Muscle of arm (tissue), 14 donors: ENCODE measurements around the gene CAPN7. TPM values are rescaled to one million over a fixed set of nuclear protein-coding genes. Genes with fewer than 3 reads are reported as not detected.
"Not testable (repeated sequence)": the region's sequence is repeated elsewhere in the genome, so short reads cannot be mapped to it uniquely, and the experiment has no call there.

Experiments
- DNase-seq: peaks from one replicate; pipeline ENCODE4 v3.0.0-alpha.2; 2013
- long read RNA-seq, 11 donors: transcript quantifications; one replicate each; lab custom pipeline, GENCODE V29; 2026
- polyA plus RNA-seq, 12 donors: library from polyadenylated mRNA; unstranded; fragments of 120-200 nt; gene quantifications; one replicate each; pipeline ENCODE4 v1.2.1, GENCODE V29; 2013; ENCODE audit not compliant: insufficient read length in 12 of 12

The CAPN7 gene
- polyA plus RNA-seq = 10 to 100 TPM in 11 of 12 donors, not detected in 1; 22.0 to 42.1 (median 30.9) TPM
- long read RNA-seq, donor 1, full-length matches to known transcripts = 7 of 34 reads
- long read RNA-seq, donor 1, partial matches to known transcripts = 27 of 34 reads
- long read RNA-seq, donor 1, other reads (novel, unspliced or antisense) = 0 of 34 reads
- long read RNA-seq, donor 2, full-length matches to known transcripts = 5 of 5 reads
- long read RNA-seq, donor 2, partial matches to known transcripts = 0 of 5 reads
- long read RNA-seq, donor 2, other reads (novel, unspliced or antisense) = 0 of 5 reads
- long read RNA-seq, donor 3 = 0 reads
- long read RNA-seq, donor 4, full-length matches to known transcripts = 6 of 6 reads
- long read RNA-seq, donor 4, partial matches to known transcripts = 0 of 6 reads
- long read RNA-seq, donor 4, other reads (novel, unspliced or antisense) = 0 of 6 reads
- long read RNA-seq, donor 5, full-length matches to known transcripts = 3 of 49 reads
- long read RNA-seq, donor 5, partial matches to known transcripts = 17 of 49 reads
- long read RNA-seq, donor 5, other reads (novel, unspliced or antisense) = 29 of 49 reads
- long read RNA-seq, donor 6, full-length matches to known transcripts = 1 of 8 reads
- long read RNA-seq, donor 6, partial matches to known transcripts = 7 of 8 reads
- long read RNA-seq, donor 6, other reads (novel, unspliced or antisense) = 0 of 8 reads
- long read RNA-seq, donor 7 = 0 reads
- long read RNA-seq, donor 8, full-length matches to known transcripts = 11 of 11 reads
- long read RNA-seq, donor 8, partial matches to known transcripts = 0 of 11 reads
- long read RNA-seq, donor 8, other reads (novel, unspliced or antisense) = 0 of 11 reads
- long read RNA-seq, donor 9 = 0 reads
- long read RNA-seq, donor 10, full-length matches to known transcripts = 3 of 3 reads
- long read RNA-seq, donor 10, partial matches to known transcripts = 0 of 3 reads
- long read RNA-seq, donor 10, other reads (novel, unspliced or antisense) = 0 of 3 reads
- long read RNA-seq, donor 11, full-length matches to known transcripts = 3 of 12 reads
- long read RNA-seq, donor 11, partial matches to known transcripts = 9 of 12 reads
- long read RNA-seq, donor 11, other reads (novel, unspliced or antisense) = 0 of 12 reads

DNA sequence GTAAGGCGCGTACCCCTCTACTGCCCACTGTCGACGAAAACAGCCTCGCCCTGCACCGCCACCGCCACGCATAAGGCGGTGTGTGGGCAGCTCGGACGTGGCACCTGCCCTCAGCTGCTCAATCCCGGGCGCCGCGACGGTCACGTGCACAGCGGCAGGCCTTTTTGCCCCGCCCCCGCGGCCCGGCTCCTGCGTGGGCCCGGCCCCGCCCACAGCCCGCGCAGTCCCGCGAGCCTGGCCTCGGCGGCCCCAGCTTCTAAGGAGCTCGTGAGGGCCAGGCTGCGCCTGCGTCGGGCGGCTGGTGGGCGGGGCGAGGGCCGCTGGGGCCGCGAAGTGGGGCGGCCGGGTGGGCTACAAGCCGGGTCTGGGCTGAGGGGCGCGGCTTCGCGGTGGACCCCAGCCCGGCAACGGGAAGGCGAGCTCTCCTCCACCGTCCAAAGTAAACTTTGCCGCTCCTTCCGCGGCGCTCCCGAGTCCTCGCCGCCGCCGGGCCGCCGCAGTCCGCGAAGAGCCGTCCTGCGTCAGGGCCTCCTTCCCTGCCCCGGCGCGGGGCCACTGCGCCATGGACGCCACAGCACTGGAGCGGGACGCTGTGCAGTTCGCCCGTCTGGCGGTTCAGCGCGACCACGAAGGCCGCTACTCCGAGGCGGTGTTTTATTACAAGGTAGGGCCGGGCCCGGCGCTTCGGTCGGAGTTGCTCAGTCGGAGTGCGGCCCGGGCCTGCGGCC lies at the start of gene CAPN7:
CAPN7 (plus strand) TSS at position 313 of the 728 bp plus-strand sequence; CDS start at position 563, 250 bp downstream.
- DNase-seq = peak; percentile 91

DNA sequence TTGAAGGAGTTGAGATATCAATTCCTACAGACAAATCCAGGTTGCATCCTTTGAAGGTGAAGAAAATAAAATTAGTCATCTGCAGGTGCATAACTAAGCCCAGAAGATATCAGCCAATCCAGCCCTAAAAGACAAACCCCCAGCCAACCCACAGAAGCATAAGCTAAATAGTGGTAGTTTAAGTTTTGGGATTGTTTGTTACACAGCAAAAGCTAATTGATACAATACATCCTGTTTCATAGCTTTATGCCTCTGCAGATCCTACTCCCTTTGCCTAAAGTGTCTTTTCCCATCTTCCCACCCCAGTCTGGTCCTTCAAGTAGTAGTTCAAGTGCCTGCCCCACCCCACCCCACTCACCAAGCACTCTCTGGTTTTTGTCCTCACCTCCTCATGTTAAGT lies 48.6 kb upstream of the CAPN7 start:
- DNase-seq = no peak

DNA sequence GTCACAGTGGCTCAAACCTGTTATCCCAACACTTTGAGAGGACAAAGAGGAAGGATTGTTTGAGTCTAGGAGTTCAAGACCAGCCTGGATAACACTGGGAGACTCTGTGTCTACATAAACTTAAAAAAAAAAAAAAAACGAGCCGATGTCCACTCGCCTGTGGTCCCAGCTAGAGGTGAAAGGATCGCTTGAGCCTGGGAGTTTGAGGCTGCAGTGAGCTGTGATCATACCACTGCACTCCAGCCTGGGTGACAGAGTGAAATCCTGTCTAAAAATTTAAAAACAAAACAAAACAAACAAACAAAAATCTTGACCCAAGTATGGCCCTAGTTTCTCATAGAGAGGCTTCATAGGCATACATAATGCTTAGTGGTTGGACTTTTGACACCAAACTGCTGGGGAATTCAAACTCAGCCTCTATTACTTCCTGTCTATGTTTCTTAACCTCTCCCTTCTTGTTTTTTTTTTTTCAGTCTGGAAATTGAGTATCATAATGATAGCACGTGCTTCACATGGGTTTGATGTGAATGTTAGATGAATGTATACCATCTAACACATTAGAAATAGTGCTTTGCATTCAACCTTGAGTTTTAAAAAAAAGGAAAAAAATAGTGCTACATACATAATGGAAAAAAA lies 46.4 kb upstream of the CAPN7 start:
- no peak for DNase-seq

DNA sequence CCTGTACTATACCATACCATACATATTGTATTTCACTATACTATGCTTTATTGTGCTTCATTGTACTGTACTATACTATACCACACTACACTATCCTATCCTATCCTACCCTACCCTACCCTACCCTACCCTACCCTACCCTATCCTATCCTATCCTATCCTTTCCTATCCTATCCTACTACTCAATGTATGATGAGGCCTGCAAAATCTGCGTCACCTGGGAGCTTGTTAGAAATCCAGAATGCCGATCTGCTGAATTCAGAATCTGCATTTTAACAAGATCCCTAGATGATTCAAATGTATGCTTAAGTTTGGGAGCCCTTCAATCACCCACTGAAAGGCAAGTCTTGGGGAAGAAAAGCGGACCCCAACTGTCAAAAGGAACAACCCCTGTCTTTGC lies 45.4 kb upstream of the CAPN7 start:
- DNase-seq = no peak

DNA sequence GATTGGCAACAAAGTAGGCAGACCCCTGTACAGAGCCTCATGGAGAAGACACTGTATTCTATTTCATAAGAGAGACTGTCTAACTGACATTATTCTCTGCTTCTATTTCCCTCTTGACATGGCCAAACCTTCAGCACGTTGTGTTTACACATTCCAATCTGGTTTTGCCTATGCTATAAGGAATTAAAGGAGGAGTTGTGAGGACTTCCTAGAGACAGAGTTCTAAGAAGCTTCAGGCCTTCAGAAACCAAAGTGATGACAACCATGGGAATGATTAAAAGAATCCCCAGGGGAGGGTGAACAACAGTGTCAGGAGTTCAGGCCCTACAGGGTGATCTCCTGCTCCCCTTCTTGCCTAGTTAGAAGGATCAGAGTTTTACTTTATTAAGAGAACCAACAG lies 44.9 kb upstream of the CAPN7 start:
- DNase-seq = no peak

DNA sequence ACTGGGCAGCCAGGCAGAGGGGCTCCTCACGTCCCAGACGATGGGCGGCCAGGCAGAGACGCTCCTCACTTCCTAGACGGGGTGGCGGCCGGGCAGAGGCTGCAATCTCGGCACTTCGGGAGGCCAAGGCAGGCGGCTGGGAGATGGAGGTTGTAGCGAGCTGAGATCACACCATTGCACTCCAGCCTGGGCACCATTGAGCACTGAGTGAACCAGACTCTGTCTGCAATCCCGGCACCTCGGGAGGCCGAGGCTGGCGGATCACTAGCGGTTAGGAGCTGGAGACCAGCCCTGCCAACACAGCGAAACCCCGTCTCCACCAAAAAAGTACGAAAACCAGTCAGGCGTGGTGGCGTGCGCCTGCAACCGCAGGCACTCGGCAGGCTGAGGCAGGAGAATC lies 42.4 kb upstream of the CAPN7 start:
- DNase-seq = not testable (repeated sequence)

DNA sequence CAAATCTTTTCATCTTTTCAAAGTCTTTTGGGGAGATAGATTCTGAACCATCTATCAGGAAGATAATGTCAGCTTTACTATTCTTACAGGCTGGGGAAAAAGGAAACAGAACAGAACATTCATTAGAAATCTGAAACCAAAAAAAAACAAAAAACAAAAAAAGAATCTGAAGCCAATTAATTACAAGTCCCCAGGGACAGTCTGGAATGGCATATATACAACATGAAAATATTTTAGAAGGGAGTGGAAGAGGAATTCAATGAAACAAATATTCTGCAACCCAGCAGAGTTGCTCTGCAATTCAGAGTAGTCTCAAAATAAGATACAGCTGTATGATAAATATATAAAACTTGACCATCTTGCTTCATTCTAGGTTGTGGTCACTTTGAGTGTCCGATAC lies 41.7 kb upstream of the CAPN7 start:
- no peak for DNase-seq

DNA sequence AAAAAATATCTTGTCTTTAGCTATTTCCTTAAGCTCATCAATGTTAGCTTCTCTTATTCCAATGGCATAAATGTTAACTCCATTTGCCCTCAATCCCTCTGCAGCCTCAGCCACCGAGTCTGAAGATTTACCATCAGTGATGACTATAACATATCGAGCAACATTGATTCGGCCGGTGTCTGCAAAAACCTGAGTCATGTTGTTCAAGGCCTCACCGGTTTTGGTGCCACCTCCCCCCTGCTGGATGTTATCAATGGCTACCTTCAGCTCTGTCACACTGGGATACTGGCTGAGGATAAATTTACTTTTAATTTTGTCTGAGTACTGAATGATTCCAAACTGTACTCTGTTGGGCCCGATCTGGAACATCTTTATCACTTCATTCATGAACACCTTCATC lies 41.0 kb upstream of the CAPN7 start:
- DNase-seq = no peak

DNA sequence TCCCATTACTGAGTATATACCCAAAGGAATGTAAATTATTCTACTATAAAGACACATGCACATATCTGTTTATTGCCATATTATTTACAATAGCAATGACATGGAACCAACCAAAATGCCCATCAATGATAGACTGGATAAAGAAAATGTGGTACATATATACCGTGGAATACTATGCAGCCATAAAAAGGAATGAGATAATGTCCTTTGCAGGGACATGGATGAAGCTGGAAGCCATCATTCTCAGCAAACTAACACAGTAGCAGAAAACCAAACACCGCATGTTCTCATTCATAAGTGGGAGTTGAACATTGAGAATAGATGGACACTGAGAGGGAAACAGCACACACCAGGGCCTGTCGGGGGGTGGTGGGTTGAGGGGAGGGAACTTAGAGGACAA lies 39.7 kb upstream of the CAPN7 start:
- DNase-seq = not testable (repeated sequence)

DNA sequence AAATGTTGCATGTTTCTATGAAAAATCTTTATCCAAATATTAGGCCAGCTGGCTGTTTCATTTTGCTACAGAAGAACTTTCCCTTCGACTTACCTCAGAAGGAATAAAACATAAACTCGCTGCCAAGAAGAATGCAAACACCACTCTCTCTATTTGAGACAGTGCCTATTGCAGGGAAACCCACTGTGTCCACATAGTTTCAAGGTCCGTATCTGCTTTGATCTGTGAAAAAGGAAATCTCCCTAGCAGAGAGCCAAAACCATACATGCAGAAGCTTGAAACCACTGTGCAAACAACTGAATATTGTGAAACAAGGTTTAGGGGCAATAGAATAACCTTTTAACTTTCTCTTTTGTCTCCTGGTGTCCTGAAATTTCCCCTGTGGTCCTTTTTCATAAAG lies 35.0 kb upstream of the CAPN7 start:
- no peak for DNase-seq

DNA sequence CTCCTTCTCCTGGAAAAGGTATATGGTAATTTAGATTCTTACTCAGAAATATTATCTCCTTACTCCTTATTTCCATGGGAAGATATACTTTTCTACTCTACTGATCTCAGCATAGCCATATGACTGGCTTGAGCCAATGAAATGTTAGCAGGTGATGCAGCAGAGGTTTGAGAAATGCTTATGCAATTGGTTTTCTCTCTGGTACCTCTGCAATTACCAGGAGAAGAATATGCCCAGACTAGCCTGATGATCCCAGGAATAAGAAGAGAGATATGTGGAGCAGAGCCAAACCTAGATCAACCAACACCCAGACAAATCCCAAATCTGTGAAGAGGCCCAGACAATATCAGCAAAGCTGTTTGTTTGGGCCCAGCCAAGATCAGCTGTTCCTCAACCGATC lies 33.2 kb upstream of the CAPN7 start:
- DNase-seq = no peak

DNA sequence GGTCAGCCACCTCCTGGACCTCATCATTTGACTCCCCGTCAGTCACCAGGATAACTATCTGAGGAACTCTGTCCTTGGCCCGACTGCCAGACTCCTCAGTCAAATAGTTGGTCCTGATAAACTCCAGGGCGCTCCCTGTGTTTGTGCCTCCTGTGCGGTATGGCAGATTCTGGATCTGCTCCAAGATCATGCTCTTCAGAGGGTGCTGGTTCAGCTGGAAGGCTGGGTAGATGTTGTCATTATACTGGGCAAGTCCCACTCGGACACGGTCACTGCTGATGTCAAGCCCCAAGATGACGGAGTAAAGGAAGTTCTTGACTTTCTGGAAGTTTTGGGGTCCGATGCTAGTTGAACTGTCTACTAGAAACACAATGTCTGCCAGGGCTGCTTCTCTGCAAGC lies 31.1 kb upstream of the CAPN7 start:
- DNase-seq = no peak

DNA sequence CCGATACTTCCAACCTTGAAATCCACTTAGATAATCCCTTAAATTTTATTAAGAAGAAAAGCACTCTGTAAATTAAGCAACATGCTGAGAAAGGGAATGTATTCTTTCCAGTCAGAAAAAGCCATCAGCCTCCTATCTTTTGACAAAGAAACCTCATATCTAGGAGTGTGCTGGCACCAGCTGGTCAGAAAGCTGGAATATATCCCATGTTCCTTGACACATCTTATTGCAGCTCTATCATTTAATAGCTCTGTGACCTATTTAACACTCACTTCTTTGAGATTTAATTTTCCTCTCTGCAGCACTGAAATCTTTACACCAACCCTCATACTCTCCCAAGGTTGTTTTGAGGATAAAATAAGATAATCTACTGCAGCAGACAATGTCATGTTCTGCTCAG lies 30.4 kb upstream of the CAPN7 start:
- DNase-seq = no peak

DNA sequence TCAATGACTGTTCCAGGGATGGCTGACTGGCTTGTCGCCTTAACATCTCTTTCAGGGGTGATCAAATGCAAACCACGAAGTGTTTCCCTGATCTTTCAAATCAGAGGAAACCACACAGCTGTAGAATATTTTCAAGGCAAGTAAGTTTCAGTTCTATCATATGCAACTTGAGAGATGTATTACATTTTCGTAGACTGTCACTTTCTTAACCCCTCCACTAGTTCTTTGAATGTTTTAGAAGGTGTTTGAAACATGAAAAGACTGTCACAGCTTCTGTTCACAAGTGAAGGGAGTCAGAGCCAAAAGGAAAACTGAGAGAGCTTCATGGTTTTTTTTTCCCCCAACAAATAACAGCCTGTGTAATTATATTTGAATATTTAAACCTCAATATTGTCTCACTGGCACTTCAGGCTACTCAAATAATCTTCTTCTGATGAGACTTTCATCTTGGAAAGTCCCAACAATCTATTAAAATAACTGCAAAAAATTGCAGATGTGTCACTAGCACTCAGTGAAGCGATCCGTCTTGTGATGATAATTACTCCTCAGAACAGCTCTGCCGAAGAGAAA lies 25.9 kb upstream of the CAPN7 start:
- DNase-seq = no peak

DNA sequence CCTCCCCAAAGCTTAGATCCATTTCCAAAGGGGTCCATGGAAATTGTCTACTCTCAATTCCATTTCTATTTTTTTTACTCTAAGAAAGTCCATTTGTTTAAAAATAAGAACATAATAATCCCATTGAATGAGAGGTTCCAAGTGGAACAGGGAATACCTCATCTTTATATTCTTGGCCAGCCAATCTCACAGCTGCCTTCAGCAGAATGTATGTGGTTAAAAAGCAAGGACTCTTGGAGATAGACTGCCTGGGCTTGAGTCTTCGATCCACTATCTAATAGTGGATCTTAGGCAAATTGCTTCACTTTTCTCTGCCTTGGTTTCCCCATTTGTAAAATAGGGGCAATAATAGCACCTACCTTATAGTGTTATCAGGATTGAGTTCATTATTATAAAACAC lies 24.5 kb upstream of the CAPN7 start:
- no peak for DNase-seq

DNA sequence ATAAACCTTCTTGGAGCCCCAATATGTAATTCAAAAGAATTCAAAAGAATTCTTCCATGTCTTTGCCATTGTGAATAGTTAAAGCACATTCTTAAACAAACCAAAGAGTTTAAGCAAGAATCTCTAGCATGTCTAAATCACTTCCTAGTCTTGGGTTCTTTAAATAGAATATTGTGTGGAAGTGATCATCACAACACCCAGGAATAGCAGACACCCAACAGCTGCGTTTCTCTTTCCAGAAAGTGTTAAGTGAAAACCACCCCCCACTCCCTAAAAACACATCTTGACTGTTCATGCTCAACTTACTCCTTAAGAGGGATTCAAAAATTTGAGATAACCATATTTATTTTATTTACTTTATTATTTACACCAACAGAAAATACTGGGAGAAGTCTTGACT lies 24.1 kb upstream of the CAPN7 start:
- no peak for DNase-seq

DNA sequence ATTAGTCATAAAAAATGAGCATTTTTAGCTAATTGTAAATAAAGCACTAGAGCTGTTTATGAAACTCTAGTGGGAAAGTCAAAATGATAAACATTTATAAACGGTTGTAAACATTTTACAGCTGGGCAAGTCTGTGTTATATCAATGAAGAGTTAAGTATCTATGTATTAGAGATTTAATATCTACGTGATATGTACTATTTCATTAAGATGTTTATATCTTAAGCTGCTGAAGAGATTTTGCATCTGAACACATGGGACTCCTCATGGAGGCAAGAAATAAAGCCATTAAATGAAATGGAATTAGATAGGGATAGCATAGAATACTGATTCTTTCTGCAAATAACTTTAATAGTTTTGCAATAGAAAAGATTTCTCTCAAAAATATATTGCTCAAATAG lies 23.0 kb upstream of the CAPN7 start:
- DNase-seq = no peak

DNA sequence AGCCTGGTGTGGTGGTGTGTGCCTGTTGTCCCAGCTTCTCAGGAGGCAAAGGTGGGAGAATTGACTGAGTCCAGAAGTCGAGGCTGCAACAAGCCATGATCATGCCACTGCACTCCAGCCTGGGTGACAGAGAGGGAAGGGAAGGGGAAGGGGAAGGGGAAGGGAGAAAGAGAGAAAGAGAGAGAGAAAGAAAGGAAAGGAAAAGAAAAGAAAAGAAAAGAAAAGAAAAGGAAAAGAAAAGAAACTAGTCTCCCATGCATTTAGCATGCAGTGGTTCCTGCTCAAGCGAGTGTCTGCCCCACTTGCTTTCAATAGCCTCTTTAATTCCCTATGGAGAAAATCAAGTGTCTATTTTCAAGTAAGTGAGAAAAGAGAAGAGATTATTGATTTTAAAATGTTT lies 20.6 kb upstream of the CAPN7 start:
- DNase-seq = no peak

DNA sequence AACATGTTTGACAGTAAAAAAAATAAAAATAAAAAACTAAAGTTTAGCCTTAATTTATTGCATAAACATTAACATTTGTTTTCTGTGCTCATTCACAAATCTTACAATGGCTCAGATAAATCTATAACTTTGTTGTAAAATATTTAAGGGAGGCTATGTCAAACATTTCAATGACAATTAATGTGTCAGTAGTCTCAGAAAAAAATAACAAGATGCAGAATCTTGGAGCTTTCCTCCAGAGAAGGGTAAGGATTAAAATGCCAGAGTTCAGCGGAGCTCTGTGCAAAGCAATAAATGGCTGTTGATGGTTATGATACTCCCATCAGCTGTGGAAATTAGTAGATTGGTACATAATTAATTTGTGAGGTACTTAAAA lies 20.0 kb upstream of the CAPN7 start:
- no peak for DNase-seq

DNA sequence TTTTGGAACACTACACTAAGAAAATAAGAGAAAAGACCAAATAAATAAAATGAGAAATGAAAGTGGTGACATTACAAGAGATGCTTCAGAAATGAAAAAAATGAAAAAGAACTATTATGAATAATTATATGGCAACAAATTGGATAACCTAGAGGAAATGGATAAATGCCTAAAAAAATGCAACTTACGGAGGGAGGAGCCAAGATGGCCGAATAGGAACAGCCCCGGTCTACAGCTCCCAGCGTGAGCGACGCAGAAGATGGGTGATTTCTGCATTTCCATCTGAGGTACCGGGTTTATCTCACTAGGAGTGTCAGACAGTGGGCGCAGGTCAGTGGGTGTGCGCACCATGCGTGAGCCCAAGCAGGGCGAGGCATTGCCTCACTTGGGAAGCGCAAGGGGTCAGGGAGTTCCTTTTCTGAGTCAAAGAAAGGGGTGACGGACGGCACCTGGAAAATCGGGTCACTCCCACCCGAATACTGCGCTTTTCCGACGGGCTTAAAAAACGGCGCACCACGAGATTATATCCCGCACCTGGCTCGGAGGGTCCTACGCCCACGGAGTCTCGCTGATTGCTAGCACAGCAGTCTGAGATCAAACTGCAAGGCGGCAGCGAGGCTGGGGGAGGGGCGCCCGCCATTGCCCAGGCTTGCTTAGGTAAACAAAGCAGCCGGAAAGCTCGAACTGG lies 19.4 kb upstream of the CAPN7 start:
- not testable (repeated sequence) for DNase-seq
